NCI-H446 treated with DMSO at 0.1 percent for 48 hours (cell line): ENCODE measurements around the gene PABPC1L.

Experiments
- DNase-seq: peaks from one replicate; lab custom pipeline; 2025; lab: John Stamatoyannopoulos, UW

Gene PABPC1L

GRCh38 chr20:44942264-44942973, 32.6 kb downstream of the PABPC1L start:
- no peak for DNase-seq

- DNase-seq = no peak
These were observed 34.0 kb downstream of the PABPC1L start for GRCh38 chr20:44943828-44944227.

- no peak for DNase-seq
These were observed 35.4 kb downstream of the PABPC1L start for GRCh38 chr20:44945261-44945660.

- no peak for DNase-seq
These were observed 36.5 kb downstream of the PABPC1L start for GRCh38 chr20:44946271-44946852.

- no peak for DNase-seq
These were observed 38.2 kb downstream of the PABPC1L start for GRCh38 chr20:44948107-44948506.

GRCh38 chr20:44948513-44948912, 38.7 kb downstream of the PABPC1L start:
- DNase-seq = no peak

GRCh38 chr20:44950368-44950767, 40.5 kb downstream of the PABPC1L start:
- no peak for DNase-seq

GRCh38 chr20:44952731-44953130, 42.9 kb downstream of the PABPC1L start:
- no peak for DNase-seq

GRCh38 chr20:44954211-44954610, 44.4 kb downstream of the PABPC1L start:
- DNase-seq = no peak

GRCh38 chr20:44955270-44955669, 45.4 kb downstream of the PABPC1L start:
- DNase-seq = no peak

GRCh38 chr20:44956410-44956809, 46.5 kb downstream of the PABPC1L start:
- no peak for DNase-seq

- no peak for DNase-seq
These were observed 48.4 kb downstream of the PABPC1L start for GRCh38 chr20:44958276-44958675.

- DNase-seq = no peak
These were observed 49.3 kb downstream of the PABPC1L start for GRCh38 chr20:44959082-44959637.

GRCh38 chr20:44959638-44960102, 49.8 kb downstream of the PABPC1L start:
- DNase-seq = no peak

GRCh38 chr20:44960103-44960852, 50.4 kb downstream of the PABPC1L start, which contains the start of gene TOMM34:
Gene TOMM34, minus strand, starts transcription at chr20:44960397. Its CDS starts 64 bp downstream, at chr20:44960333.
- peak; percentile 78 for DNase-seq

GRCh38 chr20:44961011-44961869, 51.4 kb downstream of the PABPC1L start:
- no peak for DNase-seq

- no peak for DNase-seq
These were observed 52.0 kb downstream of the PABPC1L start for GRCh38 chr20:44961870-44962267.

GRCh38 chr20:44962483-44962882, 52.6 kb downstream of the PABPC1L start:
- DNase-seq = no peak

- no peak for DNase-seq
These were observed 53.7 kb downstream of the PABPC1L start for GRCh38 chr20:44963325-44964215.

GRCh38 chr20:44965651-44966029, 55.8 kb downstream of the PABPC1L start:
- DNase-seq = no peak
